GM13976 (cell line): ENCODE results near the gene FOXK2.
"Not testable (repeated sequence)": the region's sequence is repeated elsewhere in the genome, so short reads cannot be mapped to it uniquely, and the experiment has no call there.

ENCODE experiments used
- DNase-seq: peaks from one replicate; pipeline ENCODE4 v3.0.0; 2012; ENCODE audit warnings: low spot score
- CTCF ChIP-seq: IDR thresholded peaks from 2 replicates; pipeline ENCODE4 v1.5.1; 2012; ENCODE audit warnings: borderline replicate concordance, mild to moderate bottlenecking; ENCODE audit not compliant: insufficient read depth; ENCODE audit errors: extremely low read depth, missing control alignments, control extremely low read depth
- in situ Hi-C: fragments of 300-500 bp; cut with MboI; formaldehyde crosslinking; loops from one replicate; pipeline ENCODE4 v1.12.0; 2022; ENCODE audit warnings: low sequenced_read_pairs, mixed read lengths, inconsistent platforms; ENCODE audit not compliant: unreplicated experiment

Gene FOXK2

GRCh38 chr17:82503728-82504308 lies 15.7 kb upstream of the FOXK2 start:
- TF ChIP-seq CTCF, result no peak
- DNase-seq, result no peak
- in situ Hi-C loops, result no loop called here

- in situ Hi-C loops, result no loop called here
- DNase-seq, result no peak
- no peak for TF ChIP-seq CTCF
Observed at GRCh38 chr17:82505296-82505695, 14.2 kb upstream of the FOXK2 start.

GRCh38 chr17:82506402-82506801 lies 13.1 kb upstream of the FOXK2 start:
- in situ Hi-C loops, result not testable (repeated sequence)
- peak; percentile 68 for DNase-seq

- no peak for TF ChIP-seq CTCF
- in situ Hi-C loops, result no loop called here
Observed at GRCh38 chr17:82507631-82508175, 11.8 kb upstream of the FOXK2 start.

GRCh38 chr17:82511642-82512041 lies 7.9 kb upstream of the FOXK2 start:
- DNase-seq, in situ Hi-C loops: not testable (repeated sequence)

More at GRCh38 chr17:82507631-82508175, 11.8 kb upstream of the FOXK2 start:
- DNase-seq, result no peak

GRCh38 chr17:82513864-82514263 lies 5.7 kb upstream of the FOXK2 start:
- in situ Hi-C loops, DNase-seq: not testable (repeated sequence)

GRCh38 chr17:82517230-82517865 lies 2.2 kb upstream of the FOXK2 start:
- DNase-seq, result no peak
- in situ Hi-C loops, result no loop called here
- no peak for TF ChIP-seq CTCF

GRCh38 chr17:82519971-82520903 lies 705 bp downstream of the FOXK2 start:
- in situ Hi-C loops, result no loop called here
- peak; percentile 65 for DNase-seq
- no peak for TF ChIP-seq CTCF
